ENCODE data around the gene KCNJ15. TPM values are rescaled to one million over a fixed set of nuclear protein-coding genes. Genes with fewer than 3 reads are reported as not detected.

Gene KCNJ15
- total RNA-seq, 1 donor from 2014 or later, result 2.2 TPM

GRCh38 chr21:38306433-38307141, 49.8 kb downstream of the KCNJ15 start:
- peaks cover 41% of the 10 kb centered on the region for H3K4me1 Mint-ChIP-seq (ENCODE audit: low read depth, unreplicated experiment)
- Histone ChIP-seq H3K79me2 (ENCODE audit: insufficient read depth, low read length) (no peaks in the 10 kb centered on the region), H4K20me1 (ENCODE audit: insufficient read depth, low read length) (no peaks in the 10 kb centered on the region), H3K4me2 (ENCODE audit: low read length) (peak overlapping the region; percentile 78), H2AFZ (ENCODE audit: low read depth, low read length) (peak overlapping the region; percentile 0), H3K9ac (ENCODE audit: low read length) (peak overlapping the region; percentile 63), H3K27me3 (ENCODE audit: insufficient read depth, low read length) (no peaks in the 10 kb centered on the region), H3K4me3 (ENCODE audit: insufficient read depth, low read depth, low read length) (peak overlapping the region; percentile 7), H3K27ac (ENCODE audit: low read depth, low read length) (peak overlapping the region; percentile 83), H3K9me3 (ENCODE audit: insufficient read depth, low read depth, low read length) (no peaks in the 10 kb centered on the region), H3K36me3 (ENCODE audit: insufficient read depth, low read length) (no peaks in the 10 kb centered on the region), H3K4me1 (ENCODE audit: insufficient read depth, low read length) (peaks cover 22% of the 10 kb centered on the region)
- TF ChIP-seq EZH2 (IDR thresholded peaks at IDR 0.05; ENCODE audit: insufficient read depth, low read length) (no peak), CTCF (IDR thresholded peaks at IDR 0.05; ENCODE audit: insufficient read depth, low read depth, low read length) (no peak)
- no peak overlapping the region for H3K4me3 Mint-ChIP-seq (ENCODE audit: unreplicated experiment)
- no peaks in the 10 kb centered on the region for H3K36me3 Mint-ChIP-seq (ENCODE audit: low read depth, unreplicated experiment)
- DNase-seq (ENCODE audit: low read depth), result peak; percentile 96
- FAIRE-seq, result peak; percentile 92
- no peaks in the 10 kb centered on the region for H3K27me3 Mint-ChIP-seq (ENCODE audit: low read depth, unreplicated experiment)
- H3K27ac Mint-ChIP-seq (ENCODE audit: unreplicated experiment), result peak overlapping the region; percentile 34
- H3K9me3 Mint-ChIP-seq (ENCODE audit: unreplicated experiment), result peaks cover 2% of the 10 kb centered on the region

GRCh38 chr21:38307771-38308531, 51.2 kb downstream of the KCNJ15 start:
- Mint-ChIP-seq H3K9me3 (ENCODE audit: unreplicated experiment) (peaks cover 2% of the 10 kb centered on the region), H3K27me3 (ENCODE audit: low read depth, unreplicated experiment) (no peaks in the 10 kb centered on the region), H3K36me3 (ENCODE audit: low read depth, unreplicated experiment) (no peaks in the 10 kb centered on the region), H3K4me1 (ENCODE audit: low read depth, unreplicated experiment) (peaks cover 40% of the 10 kb centered on the region), H3K27ac (ENCODE audit: unreplicated experiment) (peak overlapping the region; percentile 70), H3K4me3 (ENCODE audit: unreplicated experiment) (no peak overlapping the region)
- no peaks in the 10 kb centered on the region for H3K9me3 ChIP-seq (ENCODE audit: insufficient read depth, low read depth, low read length)
- H3K79me2 ChIP-seq (ENCODE audit: insufficient read depth, low read length), result no peaks in the 10 kb centered on the region
- H3K27ac ChIP-seq (ENCODE audit: low read depth, low read length), result no peak overlapping the region
- H3K27me3 ChIP-seq (ENCODE audit: insufficient read depth, low read length), result no peaks in the 10 kb centered on the region
- H3K4me1 ChIP-seq (ENCODE audit: insufficient read depth, low read length), result peaks cover 22% of the 10 kb centered on the region
- no peaks in the 10 kb centered on the region for H3K36me3 ChIP-seq (ENCODE audit: insufficient read depth, low read length)
- H3K4me2 ChIP-seq (ENCODE audit: low read length), result no peak overlapping the region
- no peaks in the 10 kb centered on the region for H4K20me1 ChIP-seq (ENCODE audit: insufficient read depth, low read length)
- DNase-seq (ENCODE audit: low read depth) (no peak), FAIRE-seq (no peak)
- H3K9ac ChIP-seq (ENCODE audit: low read length), result no peak overlapping the region
- no peak for TF ChIP-seq EZH2 (IDR thresholded peaks at IDR 0.05; ENCODE audit: insufficient read depth, low read length)
- TF ChIP-seq CTCF (IDR thresholded peaks at IDR 0.05; ENCODE audit: insufficient read depth, low read depth, low read length), result no peak
- no peak overlapping the region for H3K4me3 ChIP-seq (ENCODE audit: insufficient read depth, low read depth, low read length)
- H2AFZ ChIP-seq (ENCODE audit: low read depth, low read length), result no peak overlapping the region

Data from astrocyte (in vitro differentiated cells and primary cell).